ENCODE data around the gene RAB9B.

Gene RAB9B

GRCh38 chrX:103811858-103812257 is 20.2 kb downstream of the RAB9B start:
- no peak for DNase-seq

- no peak for DNase-seq
These were observed 25.1 kb downstream of the RAB9B start for GRCh38 chrX:103806862-103807474.

- no peak for DNase-seq
These were observed 26.2 kb downstream of the RAB9B start for GRCh38 chrX:103805860-103806259.

- DNase-seq, result no peak
These were observed 31.7 kb downstream of the RAB9B start for GRCh38 chrX:103800318-103800717.

GRCh38 chrX:103797691-103798090 is 34.4 kb downstream of the RAB9B start:
- no peak for DNase-seq

- DNase-seq, result no peak
These were observed 37.9 kb downstream of the RAB9B start for GRCh38 chrX:103794119-103794518.

GRCh38 chrX:103793545-103793940 is 38.5 kb downstream of the RAB9B start:
- DNase-seq, result no peak

- no peak for DNase-seq
These were observed 39.0 kb downstream of the RAB9B start for GRCh38 chrX:103792916-103793544.

GRCh38 chrX:103791826-103792485 is 40.1 kb downstream of the RAB9B start:
- DNase-seq, result no peak

- no peak for DNase-seq
These were observed 40.8 kb downstream of the RAB9B start for GRCh38 chrX:103791228-103791627.

GRCh38 chrX:103789004-103789403 is 43.1 kb downstream of the RAB9B start:
- DNase-seq, result no peak

GRCh38 chrX:103783971-103784370 is 48.1 kb downstream of the RAB9B start:
- no peak for DNase-seq

GRCh38 chrX:103783196-103783595 is 48.9 kb downstream of the RAB9B start:
- DNase-seq, result no peak

GRCh38 chrX:103782640-103783039 is 49.4 kb downstream of the RAB9B start:
- no peak for DNase-seq

- DNase-seq, result no peak
These were observed 50.4 kb downstream of the RAB9B start for GRCh38 chrX:103781706-103782105.

- no peak for DNase-seq
These were observed 51.0 kb downstream of the RAB9B start for GRCh38 chrX:103781062-103781402.

GRCh38 chrX:103780336-103781061 is 51.6 kb downstream of the RAB9B start:
- DNase-seq, result no peak

GRCh38 chrX:103779141-103779789 is 52.8 kb downstream of the RAB9B start:
- DNase-seq, result no peak

GRCh38 chrX:103776546-103776945 is 55.5 kb downstream of the RAB9B start, which contains the start of gene PLP1:
TSS of gene PLP1 (plus strand) at chrX:103776840. CDS start at chrX:103776996, 156 bp downstream.
- no peak for DNase-seq

- no peak for DNase-seq
These were observed 57.9 kb downstream of the RAB9B start for GRCh38 chrX:103774070-103774642.

- DNase-seq, result no peak
These were observed 58.6 kb downstream of the RAB9B start for GRCh38 chrX:103773445-103773844.
